GM12878 (cell line): ENCODE data around the gene ZNF22. TPM values are rescaled to one million over a fixed set of nuclear protein-coding genes. Genes with fewer than 3 reads are reported as not detected.

Source experiments
- ATF2 ChIP-seq: IDR thresholded peaks from 2 replicates; pipeline ENCODE4 v1.6.1; 2012; ENCODE audit warnings: low read length, inconsistent platforms
- CBX5 ChIP-seq: sonication (generic); IDR thresholded peaks from 2 replicates; pipeline ENCODE4 v1.6.1; 2016; ENCODE audit warnings: low read depth, moderate library complexity, mild to moderate bottlenecking, inconsistent platforms
- EED ChIP-seq: sonication (generic); IDR thresholded peaks from 2 replicates; pipeline ENCODE4 v1.6.1; 2016; ENCODE audit warnings: antibody characterized with exemption, low read depth
- FOXM1 ChIP-seq: IDR thresholded peaks from 2 replicates; pipeline ENCODE4 v1.6.1; 2012; ENCODE audit warnings: low read depth, mild to moderate bottlenecking, inconsistent platforms, low read length, moderate library complexity
- KLF5 ChIP-seq: fragments of 450-650 bp; IDR thresholded peaks from 2 replicates; pipeline ENCODE4 v1.6.1; 2014; ENCODE audit warnings: mild to moderate bottlenecking; ENCODE audit not compliant: partially characterized antibody
- MEF2A ChIP-seq: IDR thresholded peaks from 2 replicates; pipeline ENCODE4 v1.6.1; 2011; ENCODE audit warnings: low read depth, mild to moderate bottlenecking, low read length, moderate library complexity; ENCODE audit not compliant: insufficient read depth
- MLLT1 ChIP-seq: fragments of 450-650 bp; IDR thresholded peaks from 2 replicates; pipeline ENCODE4 v1.6.1; 2016; ENCODE audit warnings: mild to moderate bottlenecking
- PML ChIP-seq: IDR thresholded peaks from 2 replicates; pipeline ENCODE4 v1.6.1; 2012; ENCODE audit warnings: low read length, inconsistent platforms
- POLR2A ChIP-seq: IDR thresholded peaks from 2 replicates; pipeline ENCODE4 v1.6.1; 2011; ENCODE audit warnings: low read depth, mild to moderate bottlenecking, low read length
- SKIL ChIP-seq: fragments of 450-650 bp; IDR thresholded peaks from 2 replicates; pipeline ENCODE4 v1.6.1; 2017; ENCODE audit warnings: mild to moderate bottlenecking, low read depth, inconsistent platforms; ENCODE audit not compliant: poor library complexity, severe bottlenecking
- USF1 ChIP-seq: IDR thresholded peaks from 2 replicates; pipeline ENCODE4 v1.6.1; 2011; ENCODE audit warnings: borderline replicate concordance, low read depth, mild to moderate bottlenecking, moderate library complexity, mixed read lengths, low read length; ENCODE audit not compliant: insufficient read depth; ENCODE audit errors: extremely low read length
- ZBTB33 ChIP-seq: fragments of 450-650 bp; IDR thresholded peaks from 2 replicates; pipeline ENCODE4 v1.6.1; 2017; ENCODE audit warnings: mild to moderate bottlenecking
- ZBTB4 ChIP-seq: fragments of 450-650 bp; formaldehyde crosslinking; IDR thresholded peaks from 2 replicates; pipeline ENCODE4 v1.4.0; 2022; ENCODE audit warnings: mild to moderate bottlenecking, moderate library complexity
- ZNF207 ChIP-seq: fragments of 450-650 bp; IDR thresholded peaks from 2 replicates; pipeline ENCODE4 v1.6.1; 2014; ENCODE audit warnings: antibody characterized with exemption, mild to moderate bottlenecking, borderline replicate concordance
- polyA plus RNA-seq, 11 experiments: library from polyadenylated mRNA; depleted of rRNA in 4 of 11; unstranded in 6 of 11; stranded (reverse) in 5 of 11; fragments of >200 nt; fragmentation: Nextera tagmentation in 4 of 11; fragmentation: Illumina TruSeq in 1 of 11; extraction: Ambion mirVana in 4 of 11; extraction: Trizol in 1 of 11; gene quantifications; 1 replicate in 1 of 11; 2 replicates in 10 of 11; pipeline versions ENCODE4 v1.2.1 to v1.2.3, GENCODE V29; 2011 to 2016; ENCODE audit warnings: inconsistent platforms in 2 of 11, missing spikeins in 2 of 11, low read depth in 1 of 11
- total RNA-seq, 4 experiments: library from RNA; depleted of rRNA in 3 of 4; stranded (reverse); fragments of >200 nt in 3 of 4; fragmentation: Illumina TruSeq in 1 of 4; extraction: Trizol in 1 of 4; gene quantifications; 2 replicates each; pipeline versions ENCODE4 v1.2.1 to v1.2.3, GENCODE V29; 2013 to 2021

Gene ZNF22
- total and polyA plus RNA-seq, 10 of the 15 experiments (the other 5 are each of a cell fraction or from before 2014, with no cell fraction given): 31.1 to 74.4 (median 43.8) TPM

- TF ChIP-seq SKIL (no peak), POLR2A (peak; percentile 88), EED (no peak), MLLT1 (no peak), ATF2 (no peak), FOXM1 (no peak), PML (no peak), ZBTB33 (no peak), USF1 (no peak), CBX5 (peak; percentile 5; the same call in 1 of the 2 replicates), MEF2A (no peak), KLF5 (no peak), ZNF207 (no peak; the same call in 1 of the 2 replicates), ZBTB4 (CRISPR knock-in tag) (no peak)
These were observed at the start of gene ZNF22 (continued) for GRCh38 chr10:45000752-45001380.
